Subcutaneous abdominal adipose tissue (tissue), 5 donors: ENCODE results near the gene NSD2.
A peak's percentile ranks its signal among the peaks of the same experiment; 100 is the strongest.

Source experiments
- H3K27ac ChIP-seq: one replicate; pipeline ENCODE4 v1.7.0; 2013; ENCODE audit warnings: low read depth, mild to moderate bottlenecking, inconsistent platforms, low read length, moderate library complexity
- H3K27me3 ChIP-seq, 5 donors: one replicate each; pipeline ENCODE4 v1.7.0; 2013; ENCODE audit warnings: low read length in 5 of 5, inconsistent platforms in 1 of 5; ENCODE audit not compliant: control insufficient read depth in 5 of 5, insufficient read depth in 4 of 5
- H3K36me3 ChIP-seq, 5 donors: one replicate each; pipeline ENCODE4 v1.7.0; 2013; ENCODE audit warnings: low read length in 5 of 5; ENCODE audit not compliant: control insufficient read depth in 5 of 5, insufficient read depth in 5 of 5
- H3K4me1 ChIP-seq, 5 donors: one replicate each; pipeline ENCODE4 v1.7.0; 2013; ENCODE audit warnings: low read length in 5 of 5, mild to moderate bottlenecking in 3 of 5, moderate library complexity in 1 of 5; ENCODE audit not compliant: control insufficient read depth in 5 of 5, insufficient read depth in 5 of 5
- H3K4me3 ChIP-seq, 5 donors: one replicate each; pipeline ENCODE4 v1.7.0; 2013; ENCODE audit warnings: low read length in 5 of 5, low read depth in 1 of 5
- H3K9ac ChIP-seq, 5 donors: one replicate each; pipeline ENCODE4 v1.7.0; 2013; ENCODE audit warnings: low read length in 5 of 5, mild to moderate bottlenecking in 4 of 5, moderate library complexity in 3 of 5
- H3K9me3 ChIP-seq, 5 donors: one replicate each; pipeline ENCODE4 v1.7.0; 2013; ENCODE audit warnings: low read length in 5 of 5; ENCODE audit not compliant: control insufficient read depth in 5 of 5
- donor health status: healthy.
- donor health status: healthy.
- donor health status: healthy.
- donor health status: healthy.
- donor health status: healthy.

Gene NSD2

DNA sequence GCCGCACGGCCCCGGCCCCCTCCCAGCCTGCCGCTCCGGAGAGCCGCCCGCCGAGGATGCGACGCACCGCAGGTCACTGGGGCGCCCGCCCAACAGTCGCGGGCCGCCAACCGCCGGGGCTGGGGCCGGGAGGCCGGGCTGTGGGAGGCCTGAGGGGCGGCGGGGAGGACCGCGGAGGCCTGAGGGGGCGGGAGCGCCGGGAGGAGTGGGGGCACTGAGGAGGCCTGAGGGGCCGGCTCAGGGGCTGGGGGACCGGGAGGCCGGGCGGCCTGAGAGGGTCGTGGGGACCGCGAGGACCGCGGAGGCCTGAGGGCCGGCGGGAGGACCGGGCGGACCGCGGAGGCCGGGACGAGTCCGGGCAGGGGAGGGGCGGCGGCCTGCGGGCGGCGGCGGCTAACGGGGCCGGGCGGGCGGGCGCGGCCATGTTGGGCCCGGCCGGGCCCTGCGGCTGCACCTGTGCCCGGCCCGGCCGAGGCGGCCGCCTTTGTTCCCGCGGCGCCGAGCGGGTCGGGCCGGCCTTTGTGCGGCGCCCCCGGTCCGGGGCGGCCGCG is 353 bp downstream of the NSD2 start:
- no peak overlapping the region for H3K27ac ChIP-seq
- H3K9me3 ChIP-seq = no peaks in the 10 kb centered on the region
- peak overlapping the region in 2 of 5 donors; percentile 81 to 86 for H3K9ac ChIP-seq
- H3K4me3 ChIP-seq = peak overlapping the region in 4 of 5 donors; percentile 67 to 85 (median 71)
- peaks cover 0 to 24% (median 20%) of the 10 kb centered on the region in 5 donors for H3K4me1 ChIP-seq
- no peaks in the 10 kb centered on the region for H3K36me3 ChIP-seq
- peaks cover 0 to 5% (median 4%) of the 10 kb centered on the region in 5 donors for H3K27me3 ChIP-seq

DNA sequence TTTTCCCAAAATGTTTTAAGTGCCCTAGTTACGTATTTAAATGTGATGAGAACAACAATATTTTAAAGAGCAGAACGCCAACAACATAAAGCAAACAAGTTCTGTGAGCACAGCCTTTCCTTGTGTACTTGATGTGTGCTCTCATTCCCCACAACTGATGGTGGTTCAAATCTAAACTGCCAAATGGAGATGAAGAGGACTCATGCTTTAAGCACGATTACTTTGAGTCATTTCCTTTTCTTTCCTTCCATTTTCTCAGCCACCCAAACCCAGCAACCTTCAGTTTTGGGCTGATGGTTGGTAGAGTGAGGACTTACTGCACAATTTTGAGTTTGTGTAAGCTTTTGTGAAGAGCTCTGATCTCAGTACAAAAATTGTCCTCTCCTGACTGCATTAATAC is 1.7 kb downstream of the NSD2 start:
- H3K9ac ChIP-seq = peak overlapping the region in 1 of 5 donors; percentile 90
- peak overlapping the region in 1 of 5 donors; percentile 74 for H3K4me3 ChIP-seq
- no peaks in the 10 kb centered on the region for H3K36me3 ChIP-seq

DNA sequence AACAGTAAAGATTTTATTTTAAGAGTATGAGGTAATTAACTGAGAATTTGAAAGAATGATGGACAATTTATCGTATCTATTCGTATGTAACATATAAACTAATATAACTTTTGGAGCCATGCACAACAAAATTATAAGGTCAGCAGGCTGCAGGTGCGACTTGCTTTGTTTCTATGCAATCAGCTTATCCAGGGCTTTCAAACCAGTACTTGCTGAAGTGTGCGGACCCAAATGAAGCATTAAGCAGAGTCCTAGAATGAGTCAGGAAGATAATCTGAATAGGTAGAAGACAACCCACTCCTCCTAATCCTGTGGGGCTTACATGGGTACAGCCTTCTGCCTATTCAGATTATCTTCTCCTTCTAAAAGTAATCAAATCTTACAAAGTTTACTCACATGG is 2.1 kb downstream of the NSD2 start:
- H3K27ac ChIP-seq = no peak overlapping the region
- H3K9me3 ChIP-seq = no peaks in the 10 kb centered on the region
- no peaks in the 10 kb centered on the region for H3K27me3 ChIP-seq
- H3K4me1 ChIP-seq = peaks cover under 1 to 32% (median 28%) of the 10 kb centered on the region in 5 donors
- H3K9ac ChIP-seq = no peak overlapping the region
- no peak overlapping the region for H3K4me3 ChIP-seq
- no peaks in the 10 kb centered on the region for H3K36me3 ChIP-seq

More for the DNA sequence above, 1.7 kb downstream of the NSD2 start:
- H3K4me1 ChIP-seq = peaks cover 0 to 30% (median 26%) of the 10 kb centered on the region in 5 donors
- no peaks in the 10 kb centered on the region for H3K9me3 ChIP-seq
- no peak overlapping the region for H3K27ac ChIP-seq
- no peaks in the 10 kb centered on the region for H3K27me3 ChIP-seq

DNA sequence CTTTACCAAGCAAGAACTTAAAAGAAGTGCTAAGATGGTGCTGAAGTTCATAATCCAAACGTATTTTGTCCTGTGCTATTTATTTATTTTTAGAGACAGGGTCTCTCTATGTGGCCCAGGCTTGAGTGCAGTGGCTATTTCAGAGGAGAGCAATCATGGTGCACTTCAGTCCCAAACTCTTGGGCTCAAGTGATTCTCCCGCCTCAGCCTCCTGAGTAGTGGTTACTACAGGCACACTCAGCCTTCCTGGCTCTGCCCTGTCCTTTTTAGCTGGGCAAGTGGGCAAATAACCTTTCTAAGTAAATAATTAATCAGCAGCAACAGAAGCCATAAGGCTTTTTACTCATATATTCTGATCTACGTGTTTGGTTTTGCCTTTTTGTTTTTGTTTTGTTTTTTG is 2.6 kb downstream of the NSD2 start:
- Histone ChIP-seq H3K4me1 (peaks cover 1 to 34% (median 31%) of the 10 kb centered on the region in 5 donors), H3K9me3 (no peaks in the 10 kb centered on the region), H3K9ac (no peak overlapping the region), H3K36me3 (no peaks in the 10 kb centered on the region), H3K27me3 (no peaks in the 10 kb centered on the region), H3K4me3 (no peak overlapping the region), H3K27ac (no peak overlapping the region)

DNA sequence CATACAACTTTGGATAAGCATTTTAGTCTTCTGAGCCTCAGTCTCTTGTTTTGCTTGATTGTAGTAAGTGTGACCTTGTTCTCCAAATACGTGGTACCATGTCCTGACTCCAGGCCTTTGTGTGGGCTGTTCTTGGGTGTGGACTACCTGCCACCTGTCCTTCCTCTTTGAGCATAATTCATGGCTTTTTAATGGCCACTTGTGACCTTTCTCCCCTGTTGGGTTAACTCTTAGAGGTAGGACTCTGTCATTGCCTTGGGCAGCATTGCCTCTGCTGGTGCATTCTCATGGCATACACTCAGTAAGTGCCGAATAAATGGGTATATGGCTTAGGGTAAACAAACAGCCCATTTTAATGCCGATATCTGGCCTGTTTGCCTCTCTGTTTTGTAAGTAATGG is 3.0 kb downstream of the NSD2 start:
- Histone ChIP-seq H3K9me3 (no peaks in the 10 kb centered on the region), H3K4me3 (no peak overlapping the region), H3K27me3 (no peaks in the 10 kb centered on the region), H3K36me3 (no peaks in the 10 kb centered on the region), H3K4me1 (peaks cover 1 to 35% (median 31%) of the 10 kb centered on the region in 5 donors), H3K27ac (no peak overlapping the region), H3K9ac (no peak overlapping the region)

DNA sequence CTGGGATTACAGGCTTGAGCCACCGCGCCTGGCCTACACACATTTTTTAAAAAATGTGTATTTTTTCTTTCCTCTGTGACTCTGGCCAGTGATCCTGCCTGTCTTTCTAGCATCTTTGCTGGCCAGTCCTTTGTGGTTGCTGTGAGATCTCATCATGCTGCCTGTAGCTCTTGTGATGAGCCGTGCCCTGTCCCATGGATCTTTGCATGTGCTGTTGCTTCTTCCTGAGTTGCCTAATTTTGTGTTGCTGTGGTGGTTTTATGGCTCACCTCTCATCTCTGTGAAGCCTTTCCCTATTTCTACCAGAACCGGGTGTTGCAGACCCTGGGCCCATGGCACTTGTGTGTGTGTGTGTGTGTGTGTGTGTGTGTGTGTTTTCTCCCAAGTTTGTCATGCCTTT is 8.3 kb downstream of the NSD2 start:
- Histone ChIP-seq H3K4me3 (no peak overlapping the region), H3K4me1 (peaks cover 5 to 36% (median 27%) of the 10 kb centered on the region in 5 donors), H3K9me3 (no peaks in the 10 kb centered on the region), H3K27me3 (no peaks in the 10 kb centered on the region), H3K9ac (no peak overlapping the region), H3K27ac (peak overlapping the region; percentile 28), H3K36me3 (no peaks in the 10 kb centered on the region)

DNA sequence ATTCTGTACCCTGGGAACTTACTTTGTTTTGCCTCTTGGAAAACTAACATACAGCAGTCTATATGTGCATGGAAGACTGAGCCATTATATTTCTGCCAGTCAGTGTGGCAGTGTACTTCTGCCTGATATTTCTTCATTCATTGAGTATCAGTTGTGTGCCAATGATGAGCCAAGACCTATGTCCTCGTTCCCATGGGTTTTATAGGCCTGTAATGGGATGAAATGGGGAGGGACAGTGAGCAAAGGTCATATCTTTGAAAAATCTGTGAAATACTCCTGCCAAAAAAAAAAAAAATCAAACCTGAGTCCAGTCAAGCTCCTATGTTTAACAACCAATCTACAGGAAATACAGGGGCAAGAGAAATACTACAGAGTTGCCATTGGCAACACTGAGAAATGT is 9.1 kb downstream of the NSD2 start:
- peak overlapping the region; percentile 56 for H3K27ac ChIP-seq
- H3K4me1 ChIP-seq = peaks cover 5 to 36% (median 27%) of the 10 kb centered on the region in 5 donors
- no peaks in the 10 kb centered on the region for H3K27me3 ChIP-seq
- no peak overlapping the region for H3K4me3 ChIP-seq
- peak overlapping the region in 1 of 5 donors; percentile 11 for H3K9ac ChIP-seq
- H3K9me3 ChIP-seq = no peaks in the 10 kb centered on the region
- no peaks in the 10 kb centered on the region for H3K36me3 ChIP-seq

DNA sequence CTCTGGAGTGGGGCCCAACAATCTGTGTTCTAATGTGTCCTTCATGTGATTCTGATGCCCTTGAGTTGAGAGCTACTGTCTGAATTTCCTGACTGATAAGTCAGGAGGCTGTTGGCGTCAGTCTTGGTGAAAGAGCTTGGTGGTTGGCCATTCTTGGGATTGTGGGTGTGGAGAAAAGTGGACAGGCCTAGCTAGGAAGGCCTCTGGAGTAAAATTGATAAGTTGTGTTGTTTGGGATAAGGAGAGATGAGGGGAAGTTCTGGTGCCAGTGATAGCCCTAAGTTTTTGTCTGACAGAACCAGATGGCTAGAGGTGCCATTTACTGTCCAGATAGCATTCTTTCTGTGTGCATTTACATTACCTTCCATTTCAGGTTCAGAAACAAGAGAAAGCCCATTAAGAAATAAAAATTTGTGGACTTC is 11.7 kb downstream of the NSD2 start:
- Histone ChIP-seq H3K4me3 (no peak overlapping the region), H3K27ac (no peak overlapping the region), H3K27me3 (no peaks in the 10 kb centered on the region), H3K36me3 (no peaks in the 10 kb centered on the region), H3K9ac (no peak overlapping the region), H3K9me3 (peaks cover 0 to 4% (median 0%) of the 10 kb centered on the region in 5 donors), H3K4me1 (peaks cover 5 to 38% (median 28%) of the 10 kb centered on the region in 5 donors)

DNA sequence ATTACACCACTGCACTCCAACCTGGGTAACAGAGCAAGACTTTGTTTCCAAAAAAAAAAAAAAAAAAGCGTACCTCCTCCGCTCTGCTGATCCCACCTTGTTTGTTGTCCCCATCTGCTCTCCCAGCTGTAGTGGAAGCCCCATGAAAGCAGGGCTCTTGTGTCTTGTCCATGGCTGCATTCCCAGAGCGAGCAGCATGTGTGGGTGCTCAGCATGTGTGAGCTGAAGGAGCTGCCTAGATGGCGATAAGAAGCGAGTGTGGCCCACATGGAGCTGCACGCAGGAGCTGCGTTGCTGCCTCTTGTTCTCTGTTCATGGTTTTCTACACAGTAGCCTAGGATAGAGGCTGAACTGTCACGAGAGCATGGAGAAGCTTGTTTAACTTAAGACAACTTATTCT is 12.4 kb downstream of the NSD2 start:
- no peak overlapping the region for H3K27ac ChIP-seq
- H3K4me3 ChIP-seq = no peak overlapping the region
- no peak overlapping the region for H3K9ac ChIP-seq
- peaks cover 0 to 4% (median 0%) of the 10 kb centered on the region in 5 donors for H3K9me3 ChIP-seq
- peaks cover 3 to 36% (median 24%) of the 10 kb centered on the region in 5 donors for H3K4me1 ChIP-seq
- no peaks in the 10 kb centered on the region for H3K27me3 ChIP-seq
- H3K36me3 ChIP-seq = no peaks in the 10 kb centered on the region

DNA sequence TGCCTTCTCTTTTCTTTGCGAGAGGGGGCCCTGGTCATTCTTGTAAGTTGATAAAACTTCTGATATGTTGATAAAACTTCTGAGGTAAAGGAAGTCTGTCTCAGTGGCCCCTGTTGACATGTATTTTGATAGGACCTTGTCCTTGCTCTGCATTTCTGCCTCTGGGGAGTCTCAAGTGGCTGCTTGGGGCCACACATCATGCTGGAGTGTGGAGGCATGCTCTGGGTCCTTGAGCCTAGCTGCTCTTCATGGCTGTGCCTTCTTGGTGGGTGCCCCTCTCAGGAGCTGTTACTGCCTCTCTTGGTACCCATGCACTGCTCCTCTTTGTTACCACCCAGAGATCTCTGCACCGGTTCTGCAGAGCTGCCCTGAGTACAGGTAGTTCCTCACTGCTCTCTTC is 14.2 kb downstream of the NSD2 start:
- Histone ChIP-seq H3K9ac (no peak overlapping the region), H3K4me1 (peaks cover 0 to 24% (median 14%) of the 10 kb centered on the region in 5 donors), H3K9me3 (peaks cover 0 to 4% (median 0%) of the 10 kb centered on the region in 5 donors), H3K27ac (no peak overlapping the region), H3K36me3 (no peaks in the 10 kb centered on the region), H3K4me3 (no peak overlapping the region), H3K27me3 (no peaks in the 10 kb centered on the region)
